Renal pelvis (tissue), 4 donors: ENCODE data around the gene RGS6. TPM values are rescaled to one million over a fixed set of nuclear protein-coding genes. Genes with fewer than 3 reads are reported as not detected.
A peak's percentile ranks its signal among the peaks of the same experiment; 100 is the strongest.

ENCODE experiments used
- DNase-seq: peaks from one replicate; pipeline ENCODE4 v3.0.0-alpha.2; 2013
- polyA plus RNA-seq, 3 donors: library from polyadenylated mRNA; unstranded; fragments of 120-200 nt; gene quantifications; one replicate each; pipeline ENCODE4 v1.2.1, GENCODE V29; 2013; ENCODE audit not compliant: insufficient read length in 3 of 3

Gene RGS6
- polyA plus RNA-seq, 3 donors, result 0.62 to 2.0 (median 0.93) TPM

DNA sequence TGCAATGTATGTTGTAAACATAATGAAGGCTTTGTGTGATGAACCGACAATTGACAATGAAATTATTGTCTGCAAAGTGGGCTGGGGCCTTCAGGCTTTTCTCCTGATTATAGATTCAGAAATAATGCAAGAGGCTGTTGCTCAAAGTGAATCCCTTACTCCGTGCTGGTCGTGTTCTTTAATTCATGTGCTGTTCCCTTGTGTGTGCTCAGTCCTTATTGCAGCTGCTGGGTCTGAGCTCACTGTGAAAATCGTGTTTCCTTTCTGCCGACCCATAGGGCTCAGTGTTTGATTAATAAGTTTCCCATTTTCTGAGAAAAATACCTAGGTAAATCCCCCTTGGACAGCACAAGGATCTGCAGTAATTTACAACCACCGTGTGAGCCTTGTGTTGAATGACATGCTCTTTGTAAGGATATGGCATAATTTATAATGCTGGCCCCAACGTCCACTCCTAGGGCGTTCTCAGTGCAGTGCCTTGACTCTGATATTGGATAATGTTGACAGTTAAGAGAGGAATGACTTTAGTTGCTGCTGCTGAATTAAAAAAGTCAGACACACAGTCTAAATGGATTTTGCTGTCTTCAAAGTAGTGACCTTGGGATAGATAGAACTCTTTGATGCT lies 81.6 kb downstream of the RGS6 start:
- DNase-seq, result no peak

DNA sequence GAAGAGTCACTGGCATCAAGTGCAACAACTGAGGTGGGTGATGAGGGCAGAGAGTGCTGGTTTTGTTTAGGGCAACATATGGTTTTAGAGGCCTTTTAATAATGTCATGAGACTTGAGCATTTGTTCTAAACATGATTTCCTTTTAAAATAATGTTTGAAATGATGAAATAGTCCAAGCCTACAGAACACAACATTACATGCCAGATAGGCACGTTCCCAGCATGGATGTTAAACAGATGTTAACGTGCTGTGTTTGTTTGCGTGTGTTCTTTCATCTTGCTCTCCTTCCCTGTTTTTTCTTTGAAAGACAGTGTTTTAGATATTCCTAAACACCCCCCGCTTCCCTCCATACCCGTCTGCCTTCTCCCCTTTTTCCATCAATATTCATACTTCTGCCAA lies 82.3 kb downstream of the RGS6 start:
- DNase-seq, result no peak

DNA sequence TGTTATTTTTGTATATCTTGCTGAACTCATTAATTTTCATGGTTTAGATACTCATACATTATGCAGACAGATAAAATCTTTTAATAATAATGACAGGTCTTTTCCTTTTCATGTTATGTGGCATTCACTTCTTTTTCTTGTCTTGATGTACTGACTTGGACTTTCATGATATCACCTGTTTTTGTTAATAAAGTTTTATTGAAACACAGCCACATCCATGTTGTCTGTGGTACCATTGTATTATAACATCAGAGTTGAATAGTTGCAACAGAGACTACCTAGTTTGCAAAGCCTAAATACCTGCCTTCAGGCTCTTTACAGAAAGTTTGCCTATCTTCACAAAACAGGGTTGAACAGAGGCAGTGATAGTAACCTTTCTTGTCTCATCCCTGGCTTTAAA lies 85.1 kb downstream of the RGS6 start:
- DNase-seq, result no peak

DNA sequence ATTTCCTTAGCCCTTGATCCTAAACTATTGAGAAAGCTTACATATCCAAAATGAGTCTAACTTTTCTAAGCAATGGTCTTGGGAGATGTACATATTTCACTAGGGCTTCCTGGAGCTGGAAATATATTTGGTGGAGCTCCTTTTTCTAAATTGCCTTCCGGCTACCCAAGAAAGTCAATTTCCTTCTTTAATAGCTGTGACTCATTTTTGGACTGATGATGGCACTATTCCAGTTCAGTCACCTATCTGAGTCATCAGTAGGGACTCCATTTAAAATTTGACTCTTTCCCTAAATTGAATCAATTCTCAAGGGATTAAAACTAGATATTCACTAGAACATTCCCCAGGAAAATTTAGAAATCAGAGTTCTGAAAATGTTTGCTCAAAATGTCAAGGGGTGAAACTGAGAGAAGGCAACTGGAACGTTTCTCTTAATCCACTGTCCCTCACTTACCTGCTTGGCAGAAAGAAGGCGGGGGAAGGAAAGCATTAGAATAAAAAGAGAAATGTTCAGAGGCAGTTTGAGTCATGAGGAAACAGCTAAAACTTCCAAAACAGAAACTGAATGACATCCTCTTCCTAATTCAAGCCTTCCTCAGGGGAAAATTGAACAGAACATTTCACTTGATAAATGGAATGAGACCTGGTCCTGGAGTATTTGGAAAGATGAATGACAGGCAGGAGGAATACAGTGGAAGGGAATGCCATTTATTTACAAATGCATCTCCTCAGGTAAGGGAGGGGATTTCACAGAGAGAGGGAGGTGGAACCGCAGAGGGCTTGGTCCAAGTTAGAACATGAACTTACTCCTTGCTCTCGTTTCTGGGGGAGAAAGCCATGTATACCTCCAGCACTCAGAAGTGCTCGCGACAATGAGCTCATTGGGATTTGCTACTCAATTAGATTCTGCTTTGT lies 91.2 kb downstream of the RGS6 start:
- DNase-seq, result no peak

DNA sequence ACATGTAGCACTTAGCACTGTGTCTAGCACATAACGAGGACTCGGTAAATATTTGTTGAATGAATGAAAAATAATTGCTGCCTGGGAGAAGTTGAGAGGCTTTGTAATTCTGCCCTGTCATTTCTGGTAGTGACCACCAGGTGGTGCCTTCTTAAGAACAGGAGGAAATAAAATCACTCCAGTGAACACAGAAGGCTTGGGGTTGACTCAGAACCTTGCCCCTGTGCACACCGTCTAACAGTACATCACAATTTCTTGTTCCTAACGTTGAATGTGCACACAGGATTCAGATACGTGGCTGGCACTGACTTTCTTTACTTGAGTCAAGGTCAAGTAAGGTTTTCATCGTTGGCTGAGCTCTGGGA lies 91.8 kb downstream of the RGS6 start:
- peak; percentile 20 for DNase-seq

DNA sequence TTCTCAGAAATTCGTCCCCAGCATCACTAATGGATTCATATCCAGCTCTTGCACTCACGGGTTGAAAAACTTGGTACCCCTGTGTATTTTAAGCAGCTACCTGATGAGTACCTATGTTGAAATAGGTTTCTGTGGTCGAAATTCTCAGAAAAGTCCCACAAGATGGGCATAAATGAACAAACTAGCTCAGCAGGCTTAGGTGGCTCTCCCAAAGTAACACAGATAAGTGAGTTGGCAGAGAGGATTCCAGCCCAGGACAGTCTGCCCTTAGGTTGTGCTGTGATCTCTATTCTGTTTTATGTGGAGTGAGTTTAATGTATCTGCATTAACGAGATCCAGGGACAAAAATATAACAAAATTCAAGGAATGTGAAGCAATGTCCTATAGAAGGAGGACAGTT lies 92.3 kb downstream of the RGS6 start:
- no peak for DNase-seq

DNA sequence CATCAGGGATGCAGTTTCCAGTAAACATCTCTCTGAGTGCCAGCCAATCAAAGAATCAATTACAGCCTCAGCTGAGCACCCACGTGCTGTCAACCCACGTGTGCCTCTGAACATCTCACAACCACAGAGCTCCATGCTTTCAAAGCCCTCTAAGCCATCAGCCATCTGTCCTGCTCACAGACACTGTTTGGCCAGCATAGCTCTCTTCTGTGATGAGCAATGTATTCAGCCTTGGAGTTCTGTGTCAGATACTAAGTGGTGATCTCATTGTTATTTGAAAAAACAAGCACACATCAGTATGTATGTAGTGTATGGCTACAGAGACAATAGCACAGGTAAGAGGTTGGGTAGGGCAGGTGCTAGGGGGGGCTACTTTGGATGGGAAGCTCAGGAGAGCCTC lies 94.3 kb downstream of the RGS6 start:
- DNase-seq, result no peak

DNA sequence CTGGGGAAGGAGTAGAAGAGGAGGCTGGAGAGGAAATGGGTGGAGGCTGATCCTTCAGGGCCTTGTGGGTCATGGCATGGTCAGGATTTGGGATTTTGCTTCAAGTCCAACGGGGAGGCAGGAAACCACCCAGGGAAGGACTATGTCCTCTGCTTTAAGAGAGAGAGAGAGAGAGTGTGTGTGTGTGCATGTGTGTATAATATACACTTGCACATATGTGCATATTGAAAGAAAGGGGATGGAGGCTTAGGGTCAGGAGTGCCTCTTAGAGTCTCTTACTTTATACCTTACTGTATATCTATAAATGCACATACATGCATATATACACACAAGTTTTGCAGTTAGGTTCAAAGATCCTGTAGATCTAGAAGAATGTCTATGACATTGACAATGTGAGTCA lies 94.8 kb downstream of the RGS6 start:
- DNase-seq, result no peak

DNA sequence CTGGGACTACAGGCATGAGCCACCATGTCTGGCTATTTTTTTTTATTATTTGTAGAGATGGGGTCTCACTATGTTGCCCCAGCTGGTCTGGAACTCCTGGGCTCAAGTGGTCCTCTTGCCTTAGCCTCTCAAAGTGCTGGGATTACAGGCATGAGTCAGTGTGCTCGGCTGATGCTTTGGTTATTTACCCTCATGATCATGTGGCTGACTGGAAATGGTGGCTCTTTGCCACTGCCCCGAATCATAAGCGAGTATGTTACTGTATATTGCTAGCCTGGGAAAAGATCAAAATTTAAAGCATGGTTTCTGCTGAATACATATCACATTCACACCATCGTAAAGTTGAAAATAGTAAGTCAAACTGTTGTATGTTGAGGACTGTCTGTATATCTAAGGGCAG lies 101.1 kb downstream of the RGS6 start:
- DNase-seq, result no peak

DNA sequence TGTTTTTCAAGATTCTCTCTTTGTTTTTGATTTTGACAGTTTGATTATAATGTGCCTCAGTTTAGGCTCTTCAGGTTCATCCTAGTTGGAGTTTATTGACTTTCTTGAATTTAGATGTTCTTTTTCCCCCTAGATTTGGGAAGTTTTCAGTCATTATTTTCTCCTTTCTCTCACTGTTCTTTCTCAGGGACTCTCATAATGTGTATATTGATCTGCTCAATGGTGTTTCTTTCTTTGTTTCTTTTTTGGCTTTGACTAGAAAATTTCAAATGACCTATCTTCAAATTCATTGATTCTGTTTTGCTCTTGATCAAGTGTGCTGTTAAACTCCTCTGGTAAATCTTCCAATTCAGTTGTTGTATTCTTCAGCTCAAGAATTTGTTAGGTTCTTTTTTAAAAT lies 108.3 kb downstream of the RGS6 start:
- DNase-seq, result no peak

DNA sequence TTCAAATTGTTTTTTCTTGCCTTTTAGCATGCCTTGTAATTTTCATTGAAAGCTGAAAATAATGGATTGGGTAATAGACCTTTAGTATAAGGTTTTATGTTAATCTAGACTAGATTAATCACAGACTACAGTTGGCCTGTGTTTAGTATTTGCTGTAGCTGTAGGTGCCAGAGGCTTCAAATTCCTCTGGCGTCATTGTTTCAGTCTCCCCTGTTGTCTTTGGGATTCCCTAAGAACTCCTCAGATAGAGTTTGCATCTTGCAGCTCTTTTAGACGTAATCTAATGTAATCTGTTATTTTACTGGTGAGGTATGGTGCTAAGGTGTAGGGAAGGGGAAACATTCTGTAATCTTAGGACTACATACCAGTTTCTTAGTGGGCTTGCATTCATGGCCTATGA lies 113.0 kb downstream of the RGS6 start:
- no peak for DNase-seq

DNA sequence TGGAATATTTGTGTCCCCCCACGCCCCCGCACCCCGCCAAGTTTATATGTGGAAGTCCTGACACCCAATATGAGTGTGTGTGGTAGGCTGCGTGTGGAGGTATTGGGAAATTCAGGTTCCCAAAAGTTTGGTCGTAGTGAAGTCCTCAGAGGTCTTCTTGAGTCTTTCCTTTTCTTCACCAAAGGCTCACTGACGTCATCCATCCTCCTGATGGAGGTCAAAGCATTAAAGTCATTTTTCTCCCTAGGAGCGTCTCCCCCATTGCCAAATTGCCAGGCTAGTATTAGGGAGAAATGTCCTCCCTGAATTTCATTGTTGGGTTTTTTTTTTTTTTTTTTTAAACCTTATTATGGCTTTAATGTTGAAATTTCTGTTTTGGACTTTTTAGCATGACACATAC lies 113.7 kb downstream of the RGS6 start:
- DNase-seq, result no peak

DNA sequence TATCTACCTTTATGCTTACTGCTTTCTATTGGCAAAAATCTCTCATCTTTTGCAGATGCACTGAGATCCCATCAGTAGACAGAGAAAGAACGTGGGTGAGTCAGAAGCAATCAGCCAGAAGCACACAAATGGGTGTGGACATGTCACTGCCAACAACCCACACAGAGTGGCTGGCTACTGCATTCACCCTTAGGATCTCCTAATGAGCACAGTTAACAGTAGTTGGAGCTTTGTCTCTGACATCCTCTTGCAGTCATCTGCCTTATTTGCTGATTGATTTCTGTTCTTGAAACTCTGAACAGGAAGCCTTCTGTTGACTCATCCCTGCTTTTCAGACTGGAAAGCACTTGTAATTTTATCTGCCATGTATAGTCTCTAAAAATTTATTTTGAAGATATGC lies 117.2 kb downstream of the RGS6 start:
- no peak for DNase-seq

DNA sequence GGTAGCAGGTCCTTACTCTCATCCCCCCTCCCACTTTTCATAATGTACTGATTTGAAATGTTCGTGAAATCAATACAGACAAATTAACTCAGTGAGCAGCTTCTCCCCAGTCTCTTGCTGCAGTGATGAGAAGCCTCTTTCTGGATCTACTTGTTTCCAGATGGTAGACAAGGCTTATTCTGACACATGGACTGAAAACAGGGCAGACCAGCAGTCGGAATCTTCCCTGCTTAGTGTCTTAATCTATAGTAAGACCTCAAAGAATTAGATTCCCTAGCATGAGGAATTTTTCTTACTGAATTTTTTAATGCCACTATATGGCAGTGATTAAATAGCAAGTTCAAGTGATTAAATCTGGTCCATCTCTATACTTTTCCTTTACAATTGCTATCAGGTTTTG lies 120.1 kb downstream of the RGS6 start:
- DNase-seq, result no peak

DNA sequence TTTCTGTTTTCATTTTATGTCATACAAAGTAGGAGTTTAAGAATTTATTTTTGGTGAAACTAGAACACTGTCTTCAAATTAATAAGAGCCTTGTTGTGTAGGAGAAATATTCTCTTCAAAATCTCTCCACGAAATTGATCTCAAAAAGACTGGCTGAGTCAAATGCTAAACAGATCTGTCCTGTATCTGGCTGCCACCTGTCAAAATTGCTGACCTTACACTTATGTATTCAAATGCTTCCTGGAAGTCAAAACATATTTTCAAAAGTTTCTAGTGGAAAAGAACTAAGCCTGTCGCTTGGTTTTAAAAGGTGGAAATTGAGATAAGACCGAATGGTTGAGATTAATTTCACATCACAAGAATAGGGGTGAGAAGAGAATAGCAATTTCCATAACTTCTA lies 121.4 kb downstream of the RGS6 start:
- DNase-seq, result no peak

DNA sequence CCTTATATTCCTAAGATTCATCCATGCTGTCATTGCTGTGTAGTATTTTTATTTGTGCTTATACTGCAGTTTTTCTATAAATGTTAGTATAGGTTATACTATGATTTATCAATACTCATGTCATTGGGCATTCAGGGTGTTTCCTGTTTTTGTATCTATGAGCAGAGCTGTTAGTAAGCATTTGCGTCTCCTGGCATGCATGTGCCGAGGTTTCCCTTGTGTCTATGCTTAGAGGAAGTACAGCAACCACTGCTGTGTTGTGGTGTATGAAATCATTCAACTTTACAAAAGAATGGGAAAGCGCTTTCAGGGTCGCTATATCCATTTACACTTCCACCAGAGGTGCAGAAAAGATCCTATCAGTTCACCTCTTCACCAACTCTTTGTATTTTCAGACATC lies 122.7 kb downstream of the RGS6 start:
- no peak for DNase-seq

DNA sequence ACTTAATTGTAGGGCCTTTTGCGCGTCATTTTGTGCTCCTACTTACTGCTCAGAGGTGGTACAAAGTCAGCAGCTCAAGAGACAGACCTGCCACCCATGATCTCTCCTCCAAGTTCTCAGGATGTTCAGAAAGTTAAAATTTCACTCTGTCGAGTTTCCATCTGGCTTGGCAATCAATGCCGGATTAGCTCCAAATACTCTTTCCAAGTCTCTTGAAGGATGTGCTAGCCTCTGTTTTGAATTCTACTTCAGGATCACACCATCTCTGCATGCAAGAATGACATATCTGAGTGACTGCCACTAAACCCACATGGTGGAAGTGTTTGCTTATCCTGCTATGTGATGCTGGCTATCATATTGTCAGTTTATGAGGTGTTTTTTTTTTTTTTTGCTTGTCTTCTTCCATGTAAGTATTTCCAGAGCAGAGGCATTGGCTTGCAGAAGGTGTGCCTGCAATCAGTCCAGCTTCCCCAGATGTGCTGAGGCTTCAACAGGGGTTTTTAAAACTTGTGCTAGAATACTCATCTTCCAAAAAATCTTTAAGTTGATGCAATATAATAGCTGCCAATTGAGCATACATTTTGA lies 125.6 kb downstream of the RGS6 start:
- DNase-seq, result no peak

DNA sequence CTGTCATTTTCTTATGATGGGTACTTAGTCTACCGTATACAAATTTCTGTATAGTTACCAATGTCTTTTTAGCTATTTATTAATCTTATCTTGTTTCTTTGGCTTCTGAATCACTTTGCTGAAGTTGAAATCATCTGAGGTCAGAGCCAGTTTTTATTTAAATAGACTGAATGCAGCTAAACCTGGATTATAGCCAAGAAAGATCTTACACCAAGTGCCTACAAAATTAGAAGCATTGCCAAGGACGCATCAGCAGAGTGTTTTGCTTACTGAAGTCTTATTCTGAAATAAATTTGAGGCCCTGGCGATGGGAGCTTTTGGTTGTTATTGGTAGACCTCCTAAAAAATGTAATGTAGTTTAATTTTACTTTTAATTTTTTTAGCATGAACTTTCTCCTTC lies 128.2 kb downstream of the RGS6 start:
- no peak for DNase-seq

DNA sequence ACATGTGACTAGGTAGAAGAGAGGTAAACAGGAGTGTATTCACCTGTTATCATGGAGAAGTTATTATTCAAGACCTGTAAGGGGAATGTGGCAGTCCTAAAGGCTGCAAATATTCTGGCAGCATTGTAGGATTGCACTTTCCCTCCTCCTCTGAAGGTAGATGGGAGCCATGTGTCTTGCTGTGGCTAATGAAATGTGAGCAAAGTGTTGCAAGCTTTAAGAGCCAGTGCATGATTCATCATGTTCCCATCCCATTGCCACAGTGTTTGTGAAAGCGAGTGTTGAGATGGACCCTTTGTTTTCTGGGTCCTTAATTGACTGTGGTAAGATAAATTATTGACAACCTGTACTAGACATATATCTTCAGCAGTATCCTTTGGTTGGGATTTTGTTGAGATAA lies 128.7 kb downstream of the RGS6 start:
- no peak for DNase-seq

DNA sequence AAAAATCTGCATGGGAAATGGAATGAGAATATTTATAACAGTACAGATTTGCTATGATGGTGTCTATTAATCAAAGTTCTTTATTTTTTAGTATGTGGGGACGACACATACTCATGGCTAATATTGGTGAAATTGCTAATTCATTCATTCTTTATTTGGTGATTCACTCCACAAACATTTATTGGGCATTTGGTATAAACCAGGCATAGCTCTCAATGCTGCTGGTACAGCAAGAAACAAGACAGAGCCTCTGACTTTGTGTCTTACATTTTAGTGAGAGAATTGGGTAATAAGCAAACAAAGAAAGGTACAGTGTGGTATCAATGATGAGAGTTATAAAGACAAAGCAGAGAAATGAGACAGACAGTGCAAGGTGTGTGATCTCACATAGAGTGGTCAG lies 129.5 kb downstream of the RGS6 start:
- DNase-seq, result no peak

DNA sequence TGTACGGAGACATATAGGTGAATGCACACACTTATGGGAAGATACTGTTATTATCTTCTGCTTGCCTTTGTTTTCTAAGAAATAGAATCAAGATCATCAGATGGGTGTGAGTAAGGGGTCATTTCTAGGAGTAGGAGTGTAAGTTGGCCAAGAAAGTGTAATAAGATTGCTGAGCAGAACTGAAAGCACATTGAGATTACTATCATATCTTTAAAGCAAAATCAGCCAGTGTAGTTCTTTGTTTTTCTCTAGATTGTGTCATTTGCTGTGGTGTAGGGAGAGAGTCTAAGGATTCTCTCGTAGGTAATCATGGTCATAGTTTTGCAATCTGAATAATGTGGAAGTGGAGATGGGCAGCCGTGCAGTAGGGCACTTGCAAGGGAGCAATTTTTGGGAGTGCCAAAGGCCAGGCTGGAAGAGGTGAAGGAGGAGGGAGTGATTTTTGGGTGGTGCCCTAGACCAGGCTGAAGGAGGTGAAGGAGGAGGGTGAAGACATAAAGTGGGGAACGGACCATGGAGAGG lies 131.6 kb downstream of the RGS6 start:
- DNase-seq, result no peak

DNA sequence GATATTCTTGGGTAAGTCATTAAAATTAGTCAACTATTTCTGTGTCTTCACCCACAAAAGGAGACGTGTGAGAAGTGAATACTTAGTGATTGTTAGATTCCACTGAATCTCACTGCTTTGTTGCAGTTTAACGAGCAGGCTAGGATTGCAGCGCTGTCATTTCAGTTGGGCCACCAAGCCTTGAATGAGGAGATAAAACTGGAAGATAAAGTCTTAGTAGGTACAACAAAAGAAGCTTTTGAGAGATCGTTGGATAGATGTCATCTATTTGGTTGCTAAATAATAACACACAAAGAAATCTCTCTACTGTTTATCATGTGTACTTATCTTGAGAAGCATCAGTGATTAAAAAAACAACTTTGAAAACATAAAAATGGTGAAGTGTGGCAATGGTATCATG lies 132.3 kb downstream of the RGS6 start:
- DNase-seq, result no peak

DNA sequence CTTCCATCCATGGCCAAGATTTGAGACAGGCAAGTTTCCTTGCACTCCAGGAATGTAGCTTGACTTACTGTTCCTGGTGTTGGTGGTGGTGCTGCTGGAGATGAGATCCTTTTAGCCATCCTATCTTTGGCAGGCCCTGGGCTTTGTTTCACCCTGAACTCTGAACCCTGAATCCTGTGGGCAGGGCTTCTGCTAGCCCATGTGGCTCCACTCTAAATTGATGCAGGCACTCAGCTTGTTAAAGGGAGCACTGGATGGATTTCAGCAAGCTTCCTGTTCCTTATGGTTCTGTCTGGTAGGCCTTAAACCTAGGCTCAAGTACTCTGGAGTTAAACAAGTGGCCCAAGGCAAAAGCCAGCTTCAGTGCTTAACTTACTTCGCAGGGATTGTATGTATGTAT lies 138.2 kb downstream of the RGS6 start:
- DNase-seq, result no peak
